Gastrocnemius medialis (tissue), 4 donors: ENCODE data around the gene SLC18A3. TPM values are rescaled to one million over a fixed set of nuclear protein-coding genes. Genes with fewer than 3 reads are reported as not detected.

Experiments
- ATAC-seq, 2 donors: fragments of 150-250 bp; one replicate each; pipeline ENCODE4 v1.9.1; 2016
- DNase-seq, 2 donors: peaks; one replicate each; pipeline ENCODE4 v3.0.0-alpha.2; 2019
- H3K27ac ChIP-seq, 4 donors: fragments of 200-600 bp; sonication (generic); 1 replicate in 1 of 4; 2 replicates in 3 of 4; pipeline ENCODE4 v1.5.1; 2016 to 2018; ENCODE audit warnings: mild to moderate bottlenecking in 2 of 4, moderate library complexity in 1 of 4
- H3K27me3 ChIP-seq, 3 donors: fragments of 200-600 bp; sonication (generic) in 2 of 3; 1 replicate in 1 of 3; 2 replicates in 2 of 3; pipeline versions ENCODE4 v1.5.1 to v1.6.0; 2016 to 2019; ENCODE audit warnings: mild to moderate bottlenecking in 1 of 3, moderate library complexity in 1 of 3
- H3K36me3 ChIP-seq, 2 donors: fragments of 200-600 bp; sonication (generic) in 1 of 2; one replicate each; pipeline ENCODE4 v1.5.1; 2017 to 2018
- H3K4me1 ChIP-seq, 2 donors: fragments of 200-600 bp; sonication (generic) in 1 of 2; one replicate each; pipeline ENCODE4 v1.5.1; 2016 to 2017; ENCODE audit warnings: mild to moderate bottlenecking in 2 of 2
- H3K4me3 ChIP-seq, 4 donors: fragments of 200-600 bp; sonication (generic) in 3 of 4; 1 replicate in 1 of 4; 2 replicates in 3 of 4; pipeline ENCODE4 v1.5.1; 2016 to 2019; ENCODE audit warnings: mild to moderate bottlenecking in 2 of 4
- H3K9me3 ChIP-seq, 3 donors: fragments of 200-600 bp; sonication (generic) in 2 of 3; 1 replicate in 1 of 3; 2 replicates in 2 of 3; pipeline ENCODE4 v1.5.1; 2016 to 2019
- POLR2A ChIP-seq, 2 donors: fragments of 450-650 bp; IDR thresholded peaks; one replicate each; pipeline ENCODE4 v1.6.1; 2017; ENCODE audit warnings: antibody characterized with exemption in 2 of 2, mild to moderate bottlenecking in 2 of 2, moderate library complexity in 2 of 2
- in situ Hi-C, 4 donors: fragments of 200-750 bp; cut with MboI; loops; one replicate each; pipeline versions ENCODE4 v1.15.0 to v1.8.0; 2017; ENCODE audit warnings: low sequenced_read_pairs in 4 of 4
- intact Hi-C: fragments of 100-400 bp; cut with DNase I; formaldehyde crosslinking; loops from one replicate; pipeline ENCODE4 v1.15.1; 2023; ENCODE audit warnings: low total_unique reads
- total RNA-seq, 4 donors: library from RNA; depleted of rRNA; stranded (reverse); fragments of >200 nt; gene quantifications; one replicate each; pipeline versions ENCODE4 v1.1.0 to v1.2.3, GENCODE V29; 2016
- TF ChIP-seq, protein P1 (sequence below), 5 experiments: fragments of 450-650 bp in 3 of 5; fragments of 200-600 bp in 2 of 5; sonication (generic) in 2 of 5; IDR thresholded peaks in 4 of 5; conservative IDR thresholded peaks in 1 of 5; 1 replicate in 4 of 5; 2 replicates in 1 of 5; pipeline ENCODE4 v1.5.1; 2016 to 2019; ENCODE audit warnings: antibody characterized with exemption in 5 of 5, mild to moderate bottlenecking in 3 of 5, moderate library complexity in 3 of 5

SLC18A3 gene
- total RNA-seq, 4 donors from 2014 or later = not detected

DNA sequence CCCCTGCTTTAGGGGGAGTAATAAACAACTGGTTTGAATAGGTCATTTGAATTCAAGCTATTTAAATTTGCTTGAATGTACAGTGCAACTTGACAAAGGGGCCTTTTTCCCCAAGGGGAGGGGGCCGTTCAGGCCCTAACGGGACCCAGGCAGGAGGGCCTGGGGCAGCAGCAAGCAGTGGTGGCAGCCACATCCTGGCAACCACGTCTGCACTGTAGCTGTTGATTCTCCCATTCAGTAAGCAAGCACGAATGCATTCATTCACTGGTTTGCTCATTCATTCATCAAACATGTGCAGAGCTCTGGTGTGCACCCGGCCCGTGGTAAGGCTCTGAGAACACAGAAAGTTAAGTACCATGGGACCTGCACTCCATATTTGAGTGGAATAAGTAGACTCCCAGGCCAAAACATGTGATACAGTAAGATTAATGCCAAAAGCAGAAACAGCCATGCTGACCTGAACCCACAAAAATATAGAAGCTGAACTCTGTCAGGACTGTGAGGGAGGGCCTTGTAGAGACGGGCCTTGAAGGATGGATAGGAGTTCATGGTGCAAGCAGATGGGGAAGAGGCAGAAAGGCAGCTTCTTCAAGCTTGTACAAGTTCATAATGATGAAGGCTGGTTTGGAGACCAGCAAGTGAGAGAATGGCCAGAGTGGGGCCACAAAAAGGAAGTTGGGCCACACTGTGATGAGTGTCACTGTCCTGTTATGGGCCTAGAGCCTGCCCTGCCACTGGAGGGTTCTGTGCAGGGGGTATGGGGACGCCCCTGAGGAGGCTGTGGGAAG lies 40.0 kb downstream of the SLC18A3 start:
- intact Hi-C loops (no loop called here), in situ Hi-C loops (no loop called here)
- DNase-seq (no peak), ATAC-seq (no peak)
- no peaks in the 10 kb centered on the region for H3K36me3 ChIP-seq
- no peaks in the 10 kb centered on the region for H3K4me1 ChIP-seq
- peaks cover 0 to 3% (median 0%) of the 10 kb centered on the region in 3 donors for H3K27me3 ChIP-seq
- no peaks in the 10 kb centered on the region for H3K9me3 ChIP-seq
- H3K27ac ChIP-seq = no peak overlapping the region
- no peak overlapping the region for H3K4me3 ChIP-seq
- TF ChIP-seq, protein P1, sequence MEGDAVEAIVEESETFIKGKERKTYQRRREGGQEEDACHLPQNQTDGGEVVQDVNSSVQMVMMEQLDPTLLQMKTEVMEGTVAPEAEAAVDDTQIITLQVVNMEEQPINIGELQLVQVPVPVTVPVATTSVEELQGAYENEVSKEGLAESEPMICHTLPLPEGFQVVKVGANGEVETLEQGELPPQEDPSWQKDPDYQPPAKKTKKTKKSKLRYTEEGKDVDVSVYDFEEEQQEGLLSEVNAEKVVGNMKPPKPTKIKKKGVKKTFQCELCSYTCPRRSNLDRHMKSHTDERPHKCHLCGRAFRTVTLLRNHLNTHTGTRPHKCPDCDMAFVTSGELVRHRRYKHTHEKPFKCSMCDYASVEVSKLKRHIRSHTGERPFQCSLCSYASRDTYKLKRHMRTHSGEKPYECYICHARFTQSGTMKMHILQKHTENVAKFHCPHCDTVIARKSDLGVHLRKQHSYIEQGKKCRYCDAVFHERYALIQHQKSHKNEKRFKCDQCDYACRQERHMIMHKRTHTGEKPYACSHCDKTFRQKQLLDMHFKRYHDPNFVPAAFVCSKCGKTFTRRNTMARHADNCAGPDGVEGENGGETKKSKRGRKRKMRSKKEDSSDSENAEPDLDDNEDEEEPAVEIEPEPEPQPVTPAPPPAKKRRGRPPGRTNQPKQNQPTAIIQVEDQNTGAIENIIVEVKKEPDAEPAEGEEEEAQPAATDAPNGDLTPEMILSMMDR (IDR thresholded peaks at IDR 0.05 in 4 of 5, conservative IDR thresholded peaks at IDR 0.05 in 1 of 5) = no peak
- TF ChIP-seq POLR2A (IDR thresholded peaks at IDR 0.05) = no peak

DNA sequence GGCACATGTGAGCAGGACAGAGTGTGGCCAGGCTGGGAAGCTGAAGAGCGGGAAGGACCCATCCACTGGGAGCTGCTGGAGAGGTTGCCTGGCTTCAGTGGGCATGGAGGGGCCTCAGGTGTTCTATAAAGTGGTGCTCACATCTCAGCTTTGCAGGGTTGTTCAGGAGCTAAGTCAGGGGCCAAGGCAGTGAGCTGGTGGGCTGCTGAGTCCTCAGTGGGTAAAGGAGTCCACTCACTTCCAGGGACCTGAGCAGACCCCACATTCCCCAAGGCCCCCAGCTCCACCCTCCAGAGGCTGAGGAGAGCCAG lies 40.6 kb downstream of the SLC18A3 start:
- peaks cover 0 to 3% (median 0%) of the 10 kb centered on the region in 3 donors for H3K27me3 ChIP-seq
- H3K4me3 ChIP-seq = no peak overlapping the region
- DNase-seq (no peak), ATAC-seq (no peak)
- H3K36me3 ChIP-seq = no peaks in the 10 kb centered on the region
- H3K27ac ChIP-seq = no peak overlapping the region
- no peaks in the 10 kb centered on the region for H3K9me3 ChIP-seq
- in situ Hi-C loops = no loop called here
- H3K4me1 ChIP-seq = no peaks in the 10 kb centered on the region
- TF ChIP-seq, protein P1 (IDR thresholded peaks at IDR 0.05 in 4 of 5, conservative IDR thresholded peaks at IDR 0.05 in 1 of 5) = no peak
- no peak for TF ChIP-seq POLR2A (IDR thresholded peaks at IDR 0.05)
- intact Hi-C loops = no loop called here

DNA sequence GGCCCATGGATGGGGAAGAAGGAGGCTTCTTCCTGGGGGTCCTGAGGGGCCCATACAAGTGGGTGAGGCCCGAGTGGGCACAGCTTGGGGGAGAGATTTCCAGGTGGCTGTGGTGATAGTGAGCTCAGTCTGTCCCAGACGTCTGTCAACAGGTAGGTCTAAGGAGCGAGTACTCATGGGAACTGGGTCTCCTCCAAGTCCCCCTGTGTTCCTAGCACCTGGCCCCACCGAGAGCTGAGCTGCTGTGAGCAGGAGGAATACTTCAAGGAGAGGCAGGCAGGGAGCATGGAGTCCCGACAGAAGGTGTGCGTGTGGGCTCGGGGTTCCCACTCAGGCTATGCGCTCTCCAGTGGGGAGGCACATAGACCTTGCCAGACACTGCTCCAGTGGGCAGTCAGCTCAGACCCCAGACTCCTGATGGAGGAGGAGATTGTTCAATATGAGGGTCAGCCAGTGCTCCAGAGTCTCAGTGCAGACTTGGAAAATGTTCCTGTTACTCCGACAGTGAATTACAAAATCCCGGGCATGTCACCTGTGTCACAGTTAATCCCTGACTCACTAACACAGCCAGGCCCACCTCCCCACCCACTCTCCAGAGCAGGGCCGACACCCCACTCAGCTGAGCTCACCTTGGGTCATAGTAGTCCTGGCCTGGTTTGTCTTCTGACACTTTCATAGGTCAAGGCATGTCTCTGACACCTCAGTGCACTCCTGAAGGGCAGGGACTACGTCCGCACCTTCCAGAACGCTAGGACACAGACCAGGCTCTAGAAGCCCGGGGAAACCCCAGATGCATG lies 41.1 kb downstream of the SLC18A3 start:
- H3K36me3 ChIP-seq = no peaks in the 10 kb centered on the region
- intact Hi-C loops (no loop called here), in situ Hi-C loops (no loop called here)
- H3K4me1 ChIP-seq = no peaks in the 10 kb centered on the region
- H3K27me3 ChIP-seq = peaks cover 0 to 3% (median 0%) of the 10 kb centered on the region in 3 donors
- no peak overlapping the region for H3K4me3 ChIP-seq
- DNase-seq (no peak), ATAC-seq (no peak)
- H3K9me3 ChIP-seq = no peaks in the 10 kb centered on the region
- TF ChIP-seq, protein P1 (IDR thresholded peaks at IDR 0.05 in 4 of 5, conservative IDR thresholded peaks at IDR 0.05 in 1 of 5) = no peak
- no peak for TF ChIP-seq POLR2A (IDR thresholded peaks at IDR 0.05)
- no peak overlapping the region for H3K27ac ChIP-seq

GRCh38 chr10:49651917-49652316 lies 41.8 kb downstream of the SLC18A3 start:
- intact Hi-C loops = no loop called here
- DNase-seq (no peak), ATAC-seq (no peak)
- no peaks in the 10 kb centered on the region for H3K9me3 ChIP-seq
- no peak overlapping the region for H3K4me3 ChIP-seq
- no peaks in the 10 kb centered on the region for H3K36me3 ChIP-seq
- no peak for TF ChIP-seq POLR2A (IDR thresholded peaks at IDR 0.05)
- TF ChIP-seq, protein P1 (IDR thresholded peaks at IDR 0.05 in 4 of 5, conservative IDR thresholded peaks at IDR 0.05 in 1 of 5) = no peak
- in situ Hi-C loops = no loop called here
- H3K27me3 ChIP-seq = peaks cover 0 to 3% (median 0%) of the 10 kb centered on the region in 3 donors
- H3K27ac ChIP-seq = no peak overlapping the region
- H3K4me1 ChIP-seq = no peaks in the 10 kb centered on the region
